ENCODE results near the gene CRAMP1. TPM values are rescaled to one million over a fixed set of nuclear protein-coding genes. Genes with fewer than 3 reads are reported as not detected.
"Not testable (repeated sequence)": the region's sequence is repeated elsewhere in the genome, so short reads cannot be mapped to it uniquely, and the experiment has no call there.

CRAMP1 gene
- polyA plus RNA-seq, 1 donor, result 22.0 TPM

DNA sequence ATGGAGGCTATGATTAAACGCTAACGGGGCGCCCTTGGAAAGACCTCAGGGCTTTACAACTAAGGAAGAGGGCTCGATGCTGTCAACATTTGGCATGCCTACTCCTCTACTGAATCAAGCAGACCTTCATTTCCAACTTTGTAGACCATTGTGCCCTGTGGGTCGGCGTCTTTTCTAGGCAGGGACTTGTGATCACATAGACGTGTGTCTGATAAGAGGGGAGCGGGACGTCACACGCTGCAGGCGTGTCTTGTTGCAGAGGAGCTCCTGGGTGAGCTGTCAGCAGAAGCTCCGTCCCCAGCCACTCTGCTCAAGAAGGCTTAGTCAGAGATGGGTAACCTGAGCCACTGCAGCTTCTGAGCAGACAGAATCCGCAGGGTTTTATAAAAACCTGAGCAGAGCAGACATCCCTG lies 96.6 kb downstream of the CRAMP1 start:
- peaks cover 6% of the 10 kb centered on the region for H3K4me1 ChIP-seq (ENCODE audit: control insufficient read depth, insufficient read depth, low read length)
- no CpG with 5 or more reads among the region's 13 CpGs for WGBS (ENCODE audit: insufficient coverage, low lambda C conversion rate)
- H3K27me3 ChIP-seq (ENCODE audit: control insufficient read depth, insufficient read depth, low read length), result no peaks in the 10 kb centered on the region
- H3K4me3 ChIP-seq (ENCODE audit: low read length), result no peak overlapping the region
- peaks cover 11% of the 10 kb centered on the region for H3K36me3 ChIP-seq (ENCODE audit: control insufficient read depth, insufficient read depth, low read length)
- H3K9me3 ChIP-seq (ENCODE audit: control insufficient read depth, low read depth, low read length), result no peaks in the 10 kb centered on the region
- H3K27ac ChIP-seq (ENCODE audit: low read length), result no peak overlapping the region
- no peak for DNase-seq

DNA sequence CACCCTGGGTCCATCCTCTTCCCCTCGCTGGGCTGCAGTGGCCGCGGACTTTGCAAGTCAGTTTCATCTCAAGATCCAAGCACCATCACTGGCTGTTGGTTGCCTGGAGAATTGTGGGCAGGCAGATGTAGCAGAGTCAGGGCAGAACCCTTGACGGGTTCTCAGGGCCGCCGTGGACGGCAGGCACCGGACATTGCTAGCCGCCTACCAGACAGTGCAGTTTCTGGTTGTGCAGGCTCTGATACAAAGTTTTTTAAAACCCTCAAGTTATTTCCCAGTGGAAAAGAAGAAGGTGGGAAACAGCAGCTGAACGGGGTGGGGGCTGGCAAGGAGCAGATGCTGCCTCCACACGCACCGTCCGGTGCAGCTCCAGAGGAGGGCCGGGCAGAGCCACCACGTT lies 97.2 kb downstream of the CRAMP1 start:
- Histone ChIP-seq H3K27me3 (ENCODE audit: control insufficient read depth, insufficient read depth, low read length) (no peaks in the 10 kb centered on the region), H3K4me1 (ENCODE audit: control insufficient read depth, insufficient read depth, low read length) (peaks cover 6% of the 10 kb centered on the region), H3K36me3 (ENCODE audit: control insufficient read depth, insufficient read depth, low read length) (peaks cover 11% of the 10 kb centered on the region), H3K27ac (ENCODE audit: low read length) (no peak overlapping the region), H3K9me3 (ENCODE audit: control insufficient read depth, low read depth, low read length) (no peaks in the 10 kb centered on the region), H3K4me3 (ENCODE audit: low read length) (no peak overlapping the region)
- DNase-seq, result no peak
- WGBS (ENCODE audit: insufficient coverage, low lambda C conversion rate), result no CpG with 5 or more reads among the region's 15 CpGs

DNA sequence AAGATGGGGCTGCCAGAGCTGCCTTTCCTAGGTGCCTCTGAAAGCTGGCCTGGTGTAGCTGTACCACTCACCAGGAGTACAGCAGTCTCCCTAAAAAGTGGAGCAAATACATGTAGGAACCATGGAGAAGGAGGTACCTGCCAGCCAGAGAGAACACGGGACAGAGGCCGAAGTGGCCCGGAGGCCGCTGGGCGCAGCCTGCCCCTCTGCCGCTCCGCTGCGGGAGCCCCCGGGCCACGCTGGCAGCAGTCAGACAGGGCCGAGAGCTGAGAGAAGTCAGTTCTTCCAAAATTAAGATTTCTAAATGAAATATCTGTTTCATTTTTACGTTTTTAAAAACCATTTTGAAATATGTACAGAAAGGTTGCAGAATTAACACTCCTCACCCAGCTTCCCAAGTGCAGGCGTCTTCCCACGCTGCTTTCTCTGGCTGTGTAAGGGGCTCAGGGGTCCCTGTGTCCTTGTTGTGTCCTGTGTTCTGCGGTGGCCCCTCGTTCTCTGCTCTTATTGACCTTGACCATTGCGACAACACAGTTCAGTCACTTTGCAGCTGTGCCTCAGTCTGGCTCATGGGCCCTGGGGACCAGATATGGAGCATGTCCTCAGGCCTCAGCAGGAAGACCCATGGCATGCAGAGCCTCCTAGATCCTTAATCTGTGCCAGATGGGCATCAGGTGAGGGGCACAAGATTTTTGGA lies 98.8 kb downstream of the CRAMP1 start:
- WGBS (ENCODE audit: insufficient coverage, low lambda C conversion rate), result 89% methylated on average over 3 of the region's 17 CpGs
- H3K27ac ChIP-seq (ENCODE audit: low read length), result no peak overlapping the region
- H3K9me3 ChIP-seq (ENCODE audit: control insufficient read depth, low read depth, low read length), result no peaks in the 10 kb centered on the region
- no peaks in the 10 kb centered on the region for H3K27me3 ChIP-seq (ENCODE audit: control insufficient read depth, insufficient read depth, low read length)
- DNase-seq, result no peak
- peaks cover 11% of the 10 kb centered on the region for H3K36me3 ChIP-seq (ENCODE audit: control insufficient read depth, insufficient read depth, low read length)
- H3K4me3 ChIP-seq (ENCODE audit: low read length), result no peak overlapping the region
- peaks cover 6% of the 10 kb centered on the region for H3K4me1 ChIP-seq (ENCODE audit: control insufficient read depth, insufficient read depth, low read length)

DNA sequence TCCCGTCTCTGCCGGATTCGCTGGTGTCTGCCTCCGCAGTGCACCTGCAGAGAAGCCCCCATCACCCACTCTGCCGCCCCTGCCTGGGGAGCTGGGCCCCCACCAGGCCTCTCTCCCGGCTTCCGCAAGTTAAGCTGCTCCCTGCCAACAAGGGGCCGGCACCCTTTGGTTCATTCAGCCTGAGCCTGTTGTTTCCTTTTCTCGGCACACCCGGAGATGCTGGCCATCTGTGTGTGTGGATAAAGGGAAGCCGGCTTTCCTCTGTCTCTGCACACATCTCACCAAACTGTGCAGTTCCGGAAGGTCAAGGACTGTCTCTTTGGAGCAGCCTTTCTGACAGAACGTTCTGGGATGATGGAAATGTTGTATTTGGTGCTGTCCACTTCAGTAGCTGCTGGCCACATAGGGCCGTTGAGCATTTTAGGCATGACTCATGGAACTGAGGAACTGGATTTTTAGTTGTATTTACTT lies 100.7 kb downstream of the CRAMP1 start:
- Histone ChIP-seq H3K9me3 (ENCODE audit: control insufficient read depth, low read depth, low read length) (no peaks in the 10 kb centered on the region), H3K36me3 (ENCODE audit: control insufficient read depth, insufficient read depth, low read length) (peaks cover 13% of the 10 kb centered on the region), H3K27me3 (ENCODE audit: control insufficient read depth, insufficient read depth, low read length) (no peaks in the 10 kb centered on the region), H3K27ac (ENCODE audit: low read length) (no peak overlapping the region), H3K4me1 (ENCODE audit: control insufficient read depth, insufficient read depth, low read length) (no peaks in the 10 kb centered on the region), H3K4me3 (ENCODE audit: low read length) (no peak overlapping the region)
- no CpG with 5 or more reads among the region's 14 CpGs for WGBS (ENCODE audit: insufficient coverage, low lambda C conversion rate)
- no peak for DNase-seq

DNA sequence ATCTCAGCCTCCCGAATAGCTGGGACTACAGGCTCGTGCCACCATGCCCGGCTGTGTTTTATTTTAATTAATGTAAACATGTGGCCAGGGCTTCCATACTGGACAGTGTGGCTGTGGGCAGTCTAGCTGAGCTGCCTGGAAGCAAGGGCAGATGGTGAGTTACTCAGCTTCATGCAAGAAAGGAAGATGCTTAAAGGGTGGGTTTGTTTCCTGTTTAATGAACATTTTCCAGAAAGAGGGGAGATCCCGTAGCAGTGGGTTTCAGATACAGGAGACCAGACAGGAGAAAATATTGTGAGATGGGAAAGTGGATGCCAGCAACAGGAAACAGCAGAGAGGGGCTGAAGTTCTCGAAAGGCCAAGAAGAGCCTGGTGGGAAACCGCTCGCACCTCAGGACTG lies 101.2 kb downstream of the CRAMP1 start:
- H3K9me3 ChIP-seq (ENCODE audit: control insufficient read depth, low read depth, low read length), result no peaks in the 10 kb centered on the region
- H3K4me1 ChIP-seq (ENCODE audit: control insufficient read depth, insufficient read depth, low read length), result no peaks in the 10 kb centered on the region
- DNase-seq, result no peak
- H3K36me3 ChIP-seq (ENCODE audit: control insufficient read depth, insufficient read depth, low read length), result peaks cover 13% of the 10 kb centered on the region
- no peaks in the 10 kb centered on the region for H3K27me3 ChIP-seq (ENCODE audit: control insufficient read depth, insufficient read depth, low read length)
- WGBS (ENCODE audit: insufficient coverage, low lambda C conversion rate), result no CpG with 5 or more reads among the region's 7 CpGs
- H3K4me3 ChIP-seq (ENCODE audit: low read length), result no peak overlapping the region
- no peak overlapping the region for H3K27ac ChIP-seq (ENCODE audit: low read length)

DNA sequence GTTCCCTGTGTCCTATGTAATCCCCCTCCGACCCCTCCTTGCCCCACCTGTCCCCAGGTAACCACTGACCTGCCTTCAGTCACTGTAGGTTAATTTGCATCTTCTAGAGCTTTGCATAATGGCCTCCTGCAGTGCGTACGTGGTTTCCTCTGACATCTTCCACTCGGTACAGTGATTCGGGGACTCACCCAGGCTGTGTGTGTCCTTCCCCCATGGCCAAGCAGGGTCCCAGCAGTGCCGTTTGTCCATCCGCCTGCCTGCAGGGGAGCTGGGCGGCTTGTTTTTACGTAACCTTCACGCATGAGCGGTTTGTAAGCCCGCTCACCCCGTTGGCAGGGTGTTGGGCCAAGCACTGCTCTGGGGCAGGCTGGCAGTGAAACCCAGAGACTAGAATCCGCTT lies 101.8 kb downstream of the CRAMP1 start:
- no peak overlapping the region for H3K27ac ChIP-seq (ENCODE audit: low read length)

DNA sequence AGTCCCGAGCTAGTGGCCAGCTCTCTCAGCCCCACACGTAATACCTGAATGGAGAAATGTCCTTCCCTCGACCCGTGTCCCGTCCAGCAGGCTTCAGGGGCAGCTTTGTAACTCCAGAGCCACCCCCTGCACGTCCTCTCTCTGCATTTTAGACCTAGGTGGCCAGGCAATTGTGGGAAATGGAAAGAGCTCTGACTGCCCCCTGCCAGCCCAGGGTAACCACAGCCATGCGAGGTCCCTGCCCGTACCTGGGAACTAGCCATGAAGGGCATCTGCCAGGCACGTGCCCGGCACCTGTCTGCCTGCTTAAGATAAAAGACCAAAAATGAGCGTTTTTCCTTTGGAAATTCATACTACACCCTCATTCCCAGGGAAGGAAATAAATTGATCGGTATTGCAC lies 103.1 kb downstream of the CRAMP1 start:
- no peak for DNase-seq
- no CpG with 5 or more reads among the region's 12 CpGs for WGBS (ENCODE audit: insufficient coverage, low lambda C conversion rate)
- Histone ChIP-seq H3K27me3 (ENCODE audit: control insufficient read depth, insufficient read depth, low read length) (no peaks in the 10 kb centered on the region), H3K4me1 (ENCODE audit: control insufficient read depth, insufficient read depth, low read length) (no peaks in the 10 kb centered on the region), H3K9me3 (ENCODE audit: control insufficient read depth, low read depth, low read length) (no peaks in the 10 kb centered on the region), H3K27ac (ENCODE audit: low read length) (no peak overlapping the region), H3K4me3 (ENCODE audit: low read length) (no peak overlapping the region), H3K36me3 (ENCODE audit: control insufficient read depth, insufficient read depth, low read length) (peaks cover 9% of the 10 kb centered on the region)

More for the DNA sequence above, 101.8 kb downstream of the CRAMP1 start:
- no CpG with 5 or more reads among the region's 14 CpGs for WGBS (ENCODE audit: insufficient coverage, low lambda C conversion rate)
- H3K4me1 ChIP-seq (ENCODE audit: control insufficient read depth, insufficient read depth, low read length), result no peaks in the 10 kb centered on the region
- peaks cover 12% of the 10 kb centered on the region for H3K36me3 ChIP-seq (ENCODE audit: control insufficient read depth, insufficient read depth, low read length)
- DNase-seq, result no peak
- H3K4me3 ChIP-seq (ENCODE audit: low read length), result no peak overlapping the region
- no peaks in the 10 kb centered on the region for H3K9me3 ChIP-seq (ENCODE audit: control insufficient read depth, low read depth, low read length)
- no peaks in the 10 kb centered on the region for H3K27me3 ChIP-seq (ENCODE audit: control insufficient read depth, insufficient read depth, low read length)

DNA sequence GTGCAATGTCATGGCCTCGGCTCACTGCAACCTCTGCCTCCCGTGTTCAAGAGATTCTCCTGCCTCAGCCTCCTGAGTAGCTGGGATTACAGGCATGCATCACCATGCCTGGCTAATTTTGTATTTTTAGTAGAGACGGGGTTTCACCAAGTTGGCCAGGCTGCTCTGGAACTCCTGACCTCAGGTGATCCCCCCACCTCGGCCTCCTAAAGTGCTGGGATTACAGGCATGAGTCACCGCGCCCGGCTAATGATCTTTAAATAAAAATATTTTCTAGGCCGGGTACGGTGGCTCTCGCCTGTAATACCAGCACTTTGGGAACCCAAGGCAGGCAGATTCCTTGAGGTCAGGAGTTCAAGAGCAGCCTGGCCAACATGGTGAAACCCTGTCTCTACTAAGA lies 106.1 kb downstream of the CRAMP1 start:
- not testable (repeated sequence) for H3K4me3 ChIP-seq (ENCODE audit: low read length); H3K36me3 ChIP-seq (ENCODE audit: control insufficient read depth, insufficient read depth, low read length); H3K4me1 ChIP-seq (ENCODE audit: control insufficient read depth, insufficient read depth, low read length); H3K27me3 ChIP-seq (ENCODE audit: control insufficient read depth, insufficient read depth, low read length); DNase-seq; H3K27ac ChIP-seq (ENCODE audit: low read length); H3K9me3 ChIP-seq (ENCODE audit: control insufficient read depth, low read depth, low read length)
- WGBS (ENCODE audit: insufficient coverage, low lambda C conversion rate), result 100% methylated on average over 1 of the region's 10 CpGs

DNA sequence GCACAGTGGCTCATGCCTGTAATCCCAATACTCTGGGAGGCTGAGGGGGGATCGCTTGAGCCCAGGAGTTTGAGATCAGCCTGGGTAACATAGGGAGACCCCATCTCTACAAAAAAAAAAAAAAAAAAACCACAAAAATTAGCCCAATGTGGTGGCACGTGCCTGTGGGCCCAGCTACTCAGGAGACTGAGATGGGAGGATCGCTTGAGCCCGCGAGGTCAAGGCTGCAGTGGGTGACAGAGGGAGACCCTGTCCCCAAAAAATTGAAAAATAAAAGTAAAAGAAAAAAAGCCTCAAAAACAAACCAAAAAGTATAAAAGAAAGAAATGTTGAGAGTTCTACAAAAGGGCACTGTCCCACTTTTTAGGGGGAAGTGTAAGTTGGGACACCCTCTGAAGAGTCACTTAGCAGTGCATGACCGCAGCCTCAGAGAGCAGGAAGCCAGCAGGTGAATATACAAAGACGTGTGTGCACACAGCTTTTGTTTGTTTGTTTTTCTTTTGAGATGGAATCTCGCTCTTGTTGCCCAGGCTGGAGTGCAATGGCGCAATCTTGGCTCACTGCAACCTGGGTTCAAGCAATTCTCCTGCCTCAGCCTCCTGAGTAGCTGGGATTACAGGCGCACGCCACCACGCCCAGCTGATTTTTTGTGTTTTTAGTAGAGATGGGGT lies 107.5 kb downstream of the CRAMP1 start:
- H3K27me3 ChIP-seq (ENCODE audit: control insufficient read depth, insufficient read depth, low read length); H3K4me3 ChIP-seq (ENCODE audit: low read length); H3K27ac ChIP-seq (ENCODE audit: low read length); H3K9me3 ChIP-seq (ENCODE audit: control insufficient read depth, low read depth, low read length); H3K36me3 ChIP-seq (ENCODE audit: control insufficient read depth, insufficient read depth, low read length); H3K4me1 ChIP-seq (ENCODE audit: control insufficient read depth, insufficient read depth, low read length); DNase-seq: not testable (repeated sequence)
- 100% methylated on average over 4 of the region's 12 CpGs for WGBS (ENCODE audit: insufficient coverage, low lambda C conversion rate)

DNA sequence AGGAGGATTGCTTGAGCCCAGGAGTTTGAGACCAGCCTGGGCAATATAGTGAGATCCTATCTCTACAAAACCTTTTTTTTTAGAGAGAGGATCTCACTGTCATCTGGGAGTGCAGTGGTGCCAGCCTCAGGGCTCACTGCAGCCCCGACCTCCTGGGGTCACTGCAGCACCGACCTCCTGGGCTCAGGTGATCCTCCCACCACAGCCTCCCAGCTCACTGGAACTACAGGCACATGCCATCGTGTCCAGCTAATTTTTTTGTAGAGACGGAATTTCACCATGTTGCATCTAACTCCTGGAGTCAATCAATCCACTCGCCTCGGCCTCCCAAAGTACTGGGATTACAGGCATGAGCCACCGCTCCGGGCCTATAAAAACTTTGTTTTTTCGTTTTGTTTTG lies 109.2 kb downstream of the CRAMP1 start:
- no CpG with 5 or more reads among the region's 9 CpGs for WGBS (ENCODE audit: insufficient coverage, low lambda C conversion rate)

More for the DNA sequence above, 109.2 kb downstream of the CRAMP1 start:
- no peak for DNase-seq
- Histone ChIP-seq H3K4me3 (ENCODE audit: low read length) (no peak overlapping the region), H3K27ac (ENCODE audit: low read length) (no peak overlapping the region), H3K27me3 (ENCODE audit: control insufficient read depth, insufficient read depth, low read length) (no peaks in the 10 kb centered on the region), H3K9me3 (ENCODE audit: control insufficient read depth, low read depth, low read length) (no peaks in the 10 kb centered on the region), H3K36me3 (ENCODE audit: control insufficient read depth, insufficient read depth, low read length) (peaks cover 16% of the 10 kb centered on the region), H3K4me1 (ENCODE audit: control insufficient read depth, insufficient read depth, low read length) (peaks cover 3% of the 10 kb centered on the region)

Measured in large intestine (tissue), 3 donors.